Measurements from ENCODE around the gene TGFBR3.

TGFBR3 gene

DNA sequence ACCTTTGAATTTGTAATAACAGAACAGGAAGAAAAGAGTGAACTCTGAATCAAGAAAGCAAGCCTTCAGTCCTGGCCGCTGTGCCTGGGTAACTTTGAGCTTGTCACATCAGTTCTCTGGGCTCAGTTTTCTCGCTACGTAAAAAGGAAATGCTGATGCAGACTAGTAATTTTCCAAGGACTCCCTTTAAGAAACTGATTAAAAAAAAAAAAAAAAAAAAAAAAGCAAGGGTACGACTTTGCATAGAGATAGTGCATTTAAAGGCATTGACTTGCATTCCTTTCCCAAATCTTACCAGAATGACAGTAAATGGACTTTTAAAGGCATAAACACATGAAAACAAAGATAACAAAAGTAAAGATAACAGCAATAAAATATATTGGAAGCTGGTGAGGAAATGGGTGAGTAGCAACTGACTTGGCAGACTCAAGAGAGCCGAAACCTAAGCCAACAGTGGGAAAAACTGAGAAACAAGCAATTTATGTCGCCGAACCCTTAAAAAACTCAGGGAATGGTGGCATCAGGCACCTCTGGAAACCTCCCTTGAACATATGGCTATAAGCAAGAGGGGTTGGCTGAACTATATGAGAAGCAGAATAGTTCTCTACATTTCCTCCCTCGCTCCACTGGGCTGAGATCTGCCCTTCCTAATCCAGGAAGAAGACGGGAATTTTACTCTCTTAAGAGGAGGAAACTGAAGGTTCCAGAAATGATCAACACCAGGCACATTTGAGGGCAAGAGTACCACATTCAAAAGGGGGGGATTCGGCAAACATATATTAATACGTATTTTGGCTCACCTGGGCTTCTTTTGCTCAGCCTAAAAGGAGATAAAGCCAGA lies 196.1 kb downstream of the TGFBR3 start:
- H3K9ac ChIP-seq (ENCODE audit: low read depth, low read length): no peak overlapping the region
- H3K9me3 ChIP-seq (ENCODE audit: control insufficient read depth, insufficient read depth, low read length): no peaks in the 10 kb centered on the region
- H3K4me3 ChIP-seq (ENCODE audit: low read depth, low read length): no peak overlapping the region
- no peaks in the 10 kb centered on the region for H3K27me3 ChIP-seq (ENCODE audit: control insufficient read depth, insufficient read depth, low read length)
- no peaks in the 10 kb centered on the region for H3K36me3 ChIP-seq (ENCODE audit: control insufficient read depth, insufficient read depth, low read length)
- H3K4me1 ChIP-seq (ENCODE audit: control insufficient read depth, insufficient read depth, low read length): no peaks in the 10 kb centered on the region

GRCh38 chr1:91687452-91687851 lies 198.5 kb downstream of the TGFBR3 start:
- no peak overlapping the region for H3K4me3 ChIP-seq (ENCODE audit: low read depth, low read length)
- no peaks in the 10 kb centered on the region for H3K36me3 ChIP-seq (ENCODE audit: control insufficient read depth, insufficient read depth, low read length)
- H3K9me3 ChIP-seq (ENCODE audit: control insufficient read depth, insufficient read depth, low read length): no peaks in the 10 kb centered on the region
- H3K9ac ChIP-seq (ENCODE audit: low read depth, low read length): no peak overlapping the region
- no peaks in the 10 kb centered on the region for H3K27me3 ChIP-seq (ENCODE audit: control insufficient read depth, insufficient read depth, low read length)
- peaks cover 14% of the 10 kb centered on the region for H3K4me1 ChIP-seq (ENCODE audit: control insufficient read depth, insufficient read depth, low read length)

DNA sequence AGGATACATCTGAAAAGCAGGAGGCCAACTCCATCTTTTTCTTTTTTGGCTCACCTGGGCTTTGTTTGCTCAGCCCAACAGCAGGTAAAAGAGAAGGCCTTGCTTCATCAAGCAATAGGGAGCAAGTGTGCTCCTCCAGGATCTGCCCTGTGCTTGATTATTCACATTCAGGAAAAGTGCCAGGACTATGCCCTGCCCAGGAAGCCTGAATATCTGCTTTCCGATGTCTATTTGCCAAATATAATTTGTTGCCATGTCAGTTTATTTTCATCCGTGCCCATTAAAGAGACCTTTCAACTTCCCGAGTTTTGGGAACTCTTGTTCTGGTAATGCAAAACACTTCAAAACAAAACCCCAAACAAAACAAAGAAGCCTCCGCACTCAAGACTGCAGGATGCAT lies 200.0 kb downstream of the TGFBR3 start:
- no peaks in the 10 kb centered on the region for H3K9me3 ChIP-seq (ENCODE audit: control insufficient read depth, insufficient read depth, low read length)
- no peaks in the 10 kb centered on the region for H3K36me3 ChIP-seq (ENCODE audit: control insufficient read depth, insufficient read depth, low read length)
- H3K4me1 ChIP-seq (ENCODE audit: control insufficient read depth, insufficient read depth, low read length): peaks cover 14% of the 10 kb centered on the region
- no peak overlapping the region for H3K4me3 ChIP-seq (ENCODE audit: low read depth, low read length)
- H3K9ac ChIP-seq (ENCODE audit: low read depth, low read length): no peak overlapping the region
- H3K27me3 ChIP-seq (ENCODE audit: control insufficient read depth, insufficient read depth, low read length): no peaks in the 10 kb centered on the region

DNA sequence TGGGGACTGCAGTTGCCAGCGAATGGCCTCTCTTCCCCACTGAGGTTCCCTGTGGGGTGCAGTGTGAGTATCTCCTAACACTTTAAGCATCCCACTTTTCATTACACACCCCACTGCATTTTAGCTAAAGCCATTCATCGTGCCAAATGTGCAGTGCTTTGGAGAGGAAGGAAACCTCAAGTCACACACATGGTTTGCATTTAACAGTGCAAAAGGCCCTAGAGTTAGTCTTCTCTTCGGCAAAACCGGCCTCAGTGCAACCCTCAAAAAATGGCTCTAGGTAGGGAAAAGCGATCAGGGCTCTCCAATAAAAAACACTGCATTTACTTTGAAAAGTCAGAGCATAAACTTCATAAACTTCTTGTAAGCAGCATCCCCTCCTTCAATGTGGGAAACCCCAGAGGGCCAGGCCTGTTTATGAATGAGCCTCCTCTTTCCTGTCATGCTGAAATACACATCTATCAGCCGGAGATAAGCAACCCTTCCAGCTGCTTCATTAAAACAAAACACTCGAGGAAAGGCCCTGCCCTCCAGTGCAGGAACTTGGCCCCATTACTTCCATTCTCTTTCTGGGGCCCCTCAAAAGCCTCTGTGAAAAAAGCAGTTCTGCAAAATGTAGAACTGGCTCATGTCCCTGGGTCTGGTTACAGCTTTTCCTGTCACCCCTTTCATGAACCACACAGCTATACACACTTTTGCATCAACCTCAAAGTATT lies 201.3 kb downstream of the TGFBR3 start:
- Histone ChIP-seq H3K4me1 (ENCODE audit: control insufficient read depth, insufficient read depth, low read length) (peaks cover 14% of the 10 kb centered on the region), H3K4me3 (ENCODE audit: low read depth, low read length) (no peak overlapping the region), H3K9me3 (ENCODE audit: control insufficient read depth, insufficient read depth, low read length) (no peaks in the 10 kb centered on the region), H3K9ac (ENCODE audit: low read depth, low read length) (no peak overlapping the region), H3K36me3 (ENCODE audit: control insufficient read depth, insufficient read depth, low read length) (no peaks in the 10 kb centered on the region), H3K27me3 (ENCODE audit: control insufficient read depth, insufficient read depth, low read length) (no peaks in the 10 kb centered on the region)

DNA sequence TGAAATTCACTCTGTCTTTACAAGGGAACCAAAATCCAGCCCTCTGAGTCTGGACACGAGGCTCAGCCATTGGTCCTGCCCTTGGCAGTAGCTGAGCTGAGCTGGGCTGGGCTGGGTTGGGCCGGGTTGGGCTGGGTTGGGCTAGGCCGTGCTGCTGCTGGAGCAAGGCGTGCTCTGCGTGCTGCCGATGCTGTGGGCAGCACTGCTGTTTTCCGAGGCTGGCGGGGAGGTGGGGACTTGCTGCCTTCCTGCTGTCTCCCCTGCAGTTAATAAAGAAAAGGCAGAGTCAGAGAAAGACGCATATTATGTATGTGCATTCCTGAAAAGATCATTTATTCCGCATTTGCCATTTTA lies 202.4 kb downstream of the TGFBR3 start:
- Histone ChIP-seq H3K4me1 (ENCODE audit: control insufficient read depth, insufficient read depth, low read length) (peaks cover 14% of the 10 kb centered on the region), H3K9ac (ENCODE audit: low read depth, low read length) (no peak overlapping the region), H3K27me3 (ENCODE audit: control insufficient read depth, insufficient read depth, low read length) (no peaks in the 10 kb centered on the region), H3K9me3 (ENCODE audit: control insufficient read depth, insufficient read depth, low read length) (no peaks in the 10 kb centered on the region), H3K4me3 (ENCODE audit: low read depth, low read length) (no peak overlapping the region), H3K36me3 (ENCODE audit: control insufficient read depth, insufficient read depth, low read length) (no peaks in the 10 kb centered on the region)

DNA sequence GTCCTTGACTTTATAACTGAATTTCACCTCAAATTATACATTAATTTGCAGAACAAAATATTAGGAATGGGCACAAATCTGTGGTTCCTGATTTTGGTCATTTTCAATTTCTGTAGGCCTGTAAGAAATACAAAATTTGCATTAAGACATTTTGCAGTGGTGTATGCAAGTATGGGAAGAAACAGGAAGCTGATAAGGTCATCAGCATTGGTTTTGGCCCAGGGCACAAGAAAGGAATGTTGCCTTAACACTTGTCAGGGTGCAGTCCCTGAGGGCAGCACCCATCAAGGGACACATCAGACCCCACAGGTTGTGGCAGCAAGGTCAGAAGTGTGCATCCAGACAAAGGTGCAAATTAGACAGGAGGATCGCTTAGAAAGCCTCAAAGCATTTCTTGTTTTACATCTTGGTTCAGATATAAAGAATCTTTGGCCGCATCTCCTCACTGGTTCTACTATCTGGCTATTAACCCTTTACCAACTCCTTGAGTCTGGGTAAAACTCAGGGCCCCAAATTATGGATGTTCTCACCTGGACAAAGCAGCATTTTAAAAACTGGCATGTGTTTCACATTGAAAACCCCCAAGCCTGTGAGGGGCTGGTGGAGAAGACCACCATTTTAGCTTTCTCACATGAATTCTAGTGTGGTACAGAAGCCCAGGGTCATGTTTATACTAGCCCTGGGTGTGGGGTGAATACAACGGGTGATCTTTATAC lies 202.9 kb downstream of the TGFBR3 start:
- no peak overlapping the region for H3K9ac ChIP-seq (ENCODE audit: low read depth, low read length)

GRCh38 chr1:91680556-91681155 lies 205.3 kb downstream of the TGFBR3 start:
- Histone ChIP-seq H3K9ac (ENCODE audit: low read depth, low read length) (no peak overlapping the region), H3K27me3 (ENCODE audit: control insufficient read depth, insufficient read depth, low read length) (no peaks in the 10 kb centered on the region), H3K9me3 (ENCODE audit: control insufficient read depth, insufficient read depth, low read length) (no peaks in the 10 kb centered on the region), H3K4me3 (ENCODE audit: low read depth, low read length) (no peak overlapping the region), H3K4me1 (ENCODE audit: control insufficient read depth, insufficient read depth, low read length) (peaks cover 14% of the 10 kb centered on the region), H3K36me3 (ENCODE audit: control insufficient read depth, insufficient read depth, low read length) (no peaks in the 10 kb centered on the region)

More for the DNA sequence above, 202.9 kb downstream of the TGFBR3 start:
- Histone ChIP-seq H3K36me3 (ENCODE audit: control insufficient read depth, insufficient read depth, low read length) (no peaks in the 10 kb centered on the region), H3K4me1 (ENCODE audit: control insufficient read depth, insufficient read depth, low read length) (peaks cover 14% of the 10 kb centered on the region), H3K4me3 (ENCODE audit: low read depth, low read length) (no peak overlapping the region), H3K27me3 (ENCODE audit: control insufficient read depth, insufficient read depth, low read length) (no peaks in the 10 kb centered on the region), H3K9me3 (ENCODE audit: control insufficient read depth, insufficient read depth, low read length) (no peaks in the 10 kb centered on the region)

DNA sequence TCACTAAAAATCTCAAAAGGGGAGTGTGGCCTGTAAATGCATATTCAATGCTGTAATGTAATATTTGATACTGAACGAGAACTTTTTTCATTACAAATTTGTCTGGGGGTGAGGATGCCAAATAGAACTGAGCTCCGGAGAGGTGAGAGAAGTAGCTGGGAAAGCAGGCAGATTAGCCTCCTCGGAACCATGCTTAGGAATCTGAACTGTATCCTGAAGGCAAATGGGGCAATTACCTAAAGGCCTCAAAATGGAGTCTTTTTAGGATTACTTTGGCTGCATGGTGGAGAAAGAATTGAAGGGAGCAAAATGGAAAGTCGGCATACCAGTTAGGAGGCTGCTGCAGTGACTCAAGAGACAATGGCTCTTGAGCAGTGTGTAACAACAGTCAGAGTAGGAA lies 206.5 kb downstream of the TGFBR3 start:
- H3K9me3 ChIP-seq (ENCODE audit: control insufficient read depth, insufficient read depth, low read length): no peaks in the 10 kb centered on the region
- H3K36me3 ChIP-seq (ENCODE audit: control insufficient read depth, insufficient read depth, low read length): no peaks in the 10 kb centered on the region
- no peak overlapping the region for H3K4me3 ChIP-seq (ENCODE audit: low read depth, low read length)
- no peaks in the 10 kb centered on the region for H3K27me3 ChIP-seq (ENCODE audit: control insufficient read depth, insufficient read depth, low read length)
- no peak overlapping the region for H3K9ac ChIP-seq (ENCODE audit: low read depth, low read length)
- peaks cover 14% of the 10 kb centered on the region for H3K4me1 ChIP-seq (ENCODE audit: control insufficient read depth, insufficient read depth, low read length)

GRCh38 chr1:91676030-91676429 lies 209.9 kb downstream of the TGFBR3 start:
- Histone ChIP-seq H3K9ac (ENCODE audit: low read depth, low read length) (no peak overlapping the region), H3K4me1 (ENCODE audit: control insufficient read depth, insufficient read depth, low read length) (no peaks in the 10 kb centered on the region), H3K4me3 (ENCODE audit: low read depth, low read length) (no peak overlapping the region), H3K9me3 (ENCODE audit: control insufficient read depth, insufficient read depth, low read length) (no peaks in the 10 kb centered on the region), H3K36me3 (ENCODE audit: control insufficient read depth, insufficient read depth, low read length) (no peaks in the 10 kb centered on the region), H3K27me3 (ENCODE audit: control insufficient read depth, insufficient read depth, low read length) (no peaks in the 10 kb centered on the region)

- H3K9ac ChIP-seq (ENCODE audit: low read depth, low read length): no peak overlapping the region
- no peak overlapping the region for H3K4me3 ChIP-seq (ENCODE audit: low read depth, low read length)
- H3K4me1 ChIP-seq (ENCODE audit: control insufficient read depth, insufficient read depth, low read length): no peaks in the 10 kb centered on the region
- no peaks in the 10 kb centered on the region for H3K9me3 ChIP-seq (ENCODE audit: control insufficient read depth, insufficient read depth, low read length)
- H3K27me3 ChIP-seq (ENCODE audit: control insufficient read depth, insufficient read depth, low read length): no peaks in the 10 kb centered on the region
- no peaks in the 10 kb centered on the region for H3K36me3 ChIP-seq (ENCODE audit: control insufficient read depth, insufficient read depth, low read length)
These were observed 211.8 kb downstream of the TGFBR3 start for GRCh38 chr1:91674107-91674506.

DNA sequence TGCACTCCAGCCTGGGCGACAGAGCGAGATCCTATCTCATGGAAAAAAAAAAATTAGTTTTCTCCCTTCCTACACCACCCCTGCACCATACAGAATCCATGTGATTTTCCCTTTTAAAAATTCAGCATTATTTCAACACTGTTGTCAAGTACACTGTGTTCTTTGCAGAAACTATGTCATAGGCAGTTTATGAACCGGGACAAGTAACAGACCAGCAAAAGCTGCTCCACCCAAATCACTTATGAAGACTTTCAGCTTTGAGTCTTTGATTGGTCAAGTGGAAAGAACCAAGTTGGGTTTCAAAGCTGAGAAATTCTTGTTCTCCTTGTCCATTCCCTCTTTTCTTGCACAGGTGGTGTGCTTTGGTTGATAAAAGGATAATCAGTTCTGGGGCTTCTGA lies 212.3 kb downstream of the TGFBR3 start:
- Histone ChIP-seq H3K27me3 (ENCODE audit: control insufficient read depth, insufficient read depth, low read length) (no peaks in the 10 kb centered on the region), H3K9ac (ENCODE audit: low read depth, low read length) (no peak overlapping the region)

More for the DNA sequence above, 212.3 kb downstream of the TGFBR3 start:
- no peaks in the 10 kb centered on the region for H3K9me3 ChIP-seq (ENCODE audit: control insufficient read depth, insufficient read depth, low read length)
- no peaks in the 10 kb centered on the region for H3K4me1 ChIP-seq (ENCODE audit: control insufficient read depth, insufficient read depth, low read length)
- H3K36me3 ChIP-seq (ENCODE audit: control insufficient read depth, insufficient read depth, low read length): no peaks in the 10 kb centered on the region
- no peak overlapping the region for H3K4me3 ChIP-seq (ENCODE audit: low read depth, low read length)

All from iPS-15b (cell line).